HG03460 (cell line): ENCODE measurements around the gene SPARCL1.
"Not testable (repeated sequence)": the region's sequence is repeated elsewhere in the genome, so short reads cannot be mapped to it uniquely, and the experiment has no call there.

ENCODE experiments used
- ATAC-seq: cut with Tn5 transposase; IDR thresholded peaks from one replicate; pipeline ENCODE4 v1.9.1; 2021; ENCODE audit not compliant: unreplicated experiment

Gene SPARCL1

DNA sequence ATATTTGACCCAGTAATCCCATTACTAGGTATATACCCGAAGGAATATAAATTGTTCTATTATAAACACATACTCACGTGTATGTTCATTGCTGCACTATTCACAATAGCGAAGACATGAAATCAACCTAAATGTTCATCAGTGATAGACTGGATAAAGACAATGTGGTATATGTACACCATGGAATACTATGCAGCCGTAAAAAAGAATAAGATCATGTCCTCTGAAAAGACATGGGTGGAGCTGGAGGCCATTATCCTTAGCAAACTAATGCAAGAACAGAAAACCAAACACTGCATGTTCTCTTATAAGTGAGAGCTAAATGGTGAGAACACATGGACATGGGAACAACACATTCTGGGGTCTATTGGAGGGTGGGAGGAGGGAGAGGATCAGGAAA is 70.3 kb downstream of the SPARCL1 start:
- no peak for ATAC-seq

DNA sequence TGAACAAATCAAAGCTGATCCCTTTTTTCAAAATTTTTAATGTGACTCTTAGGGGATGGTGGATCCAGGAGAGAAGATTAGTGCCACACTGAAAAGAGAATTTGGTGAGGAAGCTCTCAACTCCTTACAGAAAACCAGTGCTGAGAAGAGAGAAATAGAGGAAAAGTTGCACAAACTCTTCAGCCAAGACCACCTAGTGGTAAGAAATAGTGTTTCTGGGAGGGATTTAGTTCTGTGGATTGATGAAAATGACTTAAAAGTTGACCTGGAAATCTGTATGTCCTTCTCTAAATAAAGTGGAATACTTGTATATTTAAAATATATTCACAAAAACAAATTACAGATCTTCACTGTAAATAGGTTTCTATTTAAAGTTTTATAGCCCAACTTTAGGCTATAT is 77.6 kb downstream of the SPARCL1 start:
- ATAC-seq, result no peak

DNA sequence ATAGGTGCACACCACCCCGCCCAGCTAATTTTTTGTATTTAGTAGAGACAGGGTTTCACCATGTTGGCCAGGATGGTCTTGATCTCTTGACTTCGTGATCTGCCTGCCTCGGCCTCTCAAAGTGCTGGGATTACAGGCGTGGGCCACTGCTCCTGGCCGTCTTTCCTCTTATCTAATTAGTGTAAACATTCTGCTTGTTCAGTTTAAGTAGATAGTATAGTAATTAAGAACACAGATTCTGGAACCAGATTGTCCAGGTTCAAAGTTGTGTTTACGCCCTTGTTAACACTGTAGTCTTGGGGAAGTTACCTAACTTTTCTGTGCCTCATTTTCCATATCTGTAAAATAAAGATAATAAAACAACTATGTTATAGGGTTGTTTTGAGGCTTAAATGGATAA is 82.8 kb downstream of the SPARCL1 start:
- not testable (repeated sequence) for ATAC-seq

- ATAC-seq, result no peak
Measured at GRCh38 chr4:87445964-87446363, 83.2 kb downstream of the SPARCL1 start.

DNA sequence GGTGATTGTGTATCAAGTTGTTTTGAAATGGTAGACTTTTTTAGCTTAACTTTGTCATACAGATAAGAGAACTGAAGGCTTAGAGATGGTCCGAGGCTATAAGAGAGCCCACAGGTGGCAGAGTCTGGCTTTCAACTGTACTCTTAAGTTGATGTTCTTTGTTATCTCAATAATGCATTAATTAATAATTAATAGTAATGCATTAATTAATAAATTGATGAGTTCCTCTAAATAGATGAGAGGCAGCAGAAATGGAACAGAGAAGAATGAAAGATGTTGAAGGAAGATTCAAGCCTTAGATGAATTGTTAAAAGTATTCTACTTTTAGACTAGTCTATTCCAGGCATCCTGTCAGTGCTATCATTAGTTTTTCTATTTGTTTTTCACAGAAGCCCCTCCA is 84.4 kb downstream of the SPARCL1 start:
- no peak for ATAC-seq

DNA sequence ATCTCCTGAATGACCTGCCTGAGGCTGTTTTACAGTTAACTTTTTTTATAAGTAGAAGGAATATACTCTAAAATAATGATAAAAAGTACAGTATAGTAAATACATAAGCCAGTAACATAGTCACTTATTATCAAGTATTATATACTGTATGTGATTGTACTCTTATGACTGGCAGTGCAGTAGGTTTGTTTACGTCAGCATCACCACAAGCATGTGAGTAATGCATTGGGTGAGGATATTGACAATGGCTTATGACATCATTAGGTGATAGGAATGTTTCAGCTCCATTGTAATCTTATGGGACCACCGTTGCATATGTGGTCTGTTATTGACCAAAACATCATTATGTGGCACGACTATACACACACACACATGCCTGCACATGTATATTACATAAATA is 86.3 kb downstream of the SPARCL1 start:
- no peak for ATAC-seq

DNA sequence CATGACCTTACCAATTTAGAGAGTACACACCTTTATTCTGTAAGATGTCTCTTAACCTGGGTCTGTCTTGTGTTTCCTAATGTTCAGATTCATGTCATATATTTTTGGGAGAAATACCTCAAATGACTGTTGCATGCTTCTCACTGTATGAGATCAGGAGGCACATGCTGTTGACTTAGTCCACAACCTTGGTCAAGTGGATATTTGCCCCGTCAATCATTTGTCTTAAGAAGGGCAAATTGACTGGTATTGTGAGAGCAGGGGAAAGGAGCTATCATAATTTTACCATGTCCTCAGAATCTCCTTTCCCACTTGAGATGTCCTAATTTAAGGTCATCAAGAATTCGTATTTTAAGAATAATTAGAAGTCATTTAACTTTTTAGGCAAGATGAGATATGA is 95.8 kb downstream of the SPARCL1 start:
- ATAC-seq, result no peak

DNA sequence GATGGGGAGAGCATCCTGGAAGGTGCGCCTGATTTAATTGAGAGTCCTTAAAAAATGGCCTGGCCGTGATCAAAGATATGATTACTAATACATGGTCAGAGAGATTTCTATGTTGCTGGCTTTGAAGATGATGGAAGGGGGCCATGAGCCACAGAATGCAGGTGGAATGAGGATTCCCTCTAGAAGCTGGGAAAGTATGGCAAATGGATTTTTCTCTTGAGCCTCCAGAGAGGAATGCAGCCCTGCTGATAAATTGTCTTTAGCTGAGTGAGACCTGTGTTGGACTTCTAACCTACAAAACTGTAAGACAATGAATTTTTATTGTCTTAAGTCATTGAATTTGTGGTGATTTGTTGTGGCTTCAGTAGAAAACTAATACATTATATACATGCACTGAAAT is 99.1 kb downstream of the SPARCL1 start:
- no peak for ATAC-seq

- ATAC-seq, result no peak
Measured at GRCh38 chr4:87428979-87429378, 100.2 kb downstream of the SPARCL1 start.

- ATAC-seq, result no peak
Measured at GRCh38 chr4:87427518-87427868, 101.7 kb downstream of the SPARCL1 start.

GRCh38 chr4:87426865-87427517 is 102.2 kb downstream of the SPARCL1 start:
- ATAC-seq, result no peak

DNA sequence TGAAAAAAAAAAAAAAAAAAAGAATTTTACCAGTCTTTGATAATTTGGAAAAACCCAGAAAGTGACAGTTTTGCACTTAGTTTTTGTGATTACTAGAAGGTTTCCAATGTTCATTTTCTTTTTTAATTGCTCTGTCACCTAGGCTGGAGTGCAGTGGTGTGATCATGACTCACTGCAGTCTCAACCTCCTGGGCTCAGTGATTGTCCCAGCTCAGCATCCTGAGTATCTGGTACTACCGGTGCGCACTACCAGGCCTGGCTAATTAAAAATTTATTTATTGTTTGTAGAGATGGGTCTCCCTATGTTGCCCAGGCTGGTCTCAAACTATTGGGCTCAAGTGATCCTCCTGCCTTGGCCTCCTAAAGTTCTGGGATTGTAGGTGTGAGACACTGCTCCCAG is 103.5 kb downstream of the SPARCL1 start:
- ATAC-seq, result no peak

DNA sequence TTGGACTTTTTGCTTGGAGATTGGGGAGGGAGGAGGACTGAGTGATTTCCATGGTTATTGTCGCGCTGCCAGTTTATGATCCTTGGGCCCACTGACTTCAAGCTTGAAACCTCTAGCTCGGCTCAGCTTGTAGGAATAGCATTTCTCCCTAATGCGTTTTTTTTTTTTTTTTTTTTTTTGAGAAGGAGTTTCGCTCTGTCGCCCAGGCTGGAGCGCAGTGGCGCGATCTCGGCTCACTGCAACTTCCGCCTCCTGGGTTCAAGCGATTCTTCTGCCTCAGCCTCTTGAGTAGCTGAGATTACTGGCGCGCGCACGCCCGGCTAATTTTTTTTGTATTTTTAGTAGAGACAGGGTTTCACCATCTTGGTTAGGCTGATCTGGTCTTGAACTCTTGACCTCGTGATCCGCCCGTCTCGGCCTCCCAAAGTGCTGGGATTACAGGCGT is 105.1 kb downstream of the SPARCL1 start:
- ATAC-seq, result not testable (repeated sequence)
